Left lobe of liver (tissue), 2 donors: Measurements from ENCODE around the gene CD164. TPM values are rescaled to one million over a fixed set of nuclear protein-coding genes. Genes with fewer than 3 reads are reported as not detected.
"Not testable (repeated sequence)": the region's sequence is repeated elsewhere in the genome, so short reads cannot be mapped to it uniquely, and the experiment has no call there.

Experiments used
- ATAC-seq: fragments of 200-7000 bp; cut with Tn5 transposase; one replicate; pipeline ENCODE4 v1.9.1; 2020; ENCODE audit warnings: mild to moderate bottlenecking, moderate library complexity
- DNase-seq: peaks from one replicate; pipeline ENCODE4 v3.0.0-alpha.2; 2020; ENCODE audit warnings: low spot score
- total RNA-seq: library from RNA; stranded (reverse); gene quantifications from one replicate; pipeline ENCODE4 v1.2.1, GENCODE V29; 2021
- donor health status: DM: no; HTN: no; CAD: no; lungs with moderate emphysema.
- donor health status: DM: no; HTN: yes; CAD: no.

The CD164 gene
- total RNA-seq, 1 donor from 2014 or later = 130 TPM

- no peak for DNase-seq
- no peak for ATAC-seq
Measured at GRCh38 chr6:109377717-109378116, 4.5 kb downstream of the CD164 start.

- no peak for ATAC-seq
- no peak for DNase-seq
Measured at GRCh38 chr6:109374326-109374892, 7.9 kb downstream of the CD164 start.

DNA sequence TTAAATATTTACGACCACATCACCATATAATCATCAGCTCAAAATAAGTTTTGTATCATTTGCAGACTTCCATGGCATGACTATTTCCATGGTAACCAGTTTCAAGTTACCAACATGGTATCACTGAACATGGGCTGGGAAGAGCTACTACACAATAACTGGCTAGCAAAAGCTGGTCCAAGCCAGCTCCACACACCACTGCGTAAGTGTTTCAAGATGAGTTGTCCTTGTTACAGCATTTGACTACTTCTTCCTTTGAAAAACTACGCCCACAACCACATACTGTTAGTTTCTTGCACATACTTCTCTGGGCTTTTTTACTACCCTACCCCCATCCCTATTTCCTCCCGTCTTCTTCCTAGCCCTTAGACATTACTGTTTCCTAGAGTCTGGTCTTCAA, 8.5 kb downstream of the CD164 start:
- ATAC-seq (peak; percentile 20), DNase-seq (no peak)

DNA sequence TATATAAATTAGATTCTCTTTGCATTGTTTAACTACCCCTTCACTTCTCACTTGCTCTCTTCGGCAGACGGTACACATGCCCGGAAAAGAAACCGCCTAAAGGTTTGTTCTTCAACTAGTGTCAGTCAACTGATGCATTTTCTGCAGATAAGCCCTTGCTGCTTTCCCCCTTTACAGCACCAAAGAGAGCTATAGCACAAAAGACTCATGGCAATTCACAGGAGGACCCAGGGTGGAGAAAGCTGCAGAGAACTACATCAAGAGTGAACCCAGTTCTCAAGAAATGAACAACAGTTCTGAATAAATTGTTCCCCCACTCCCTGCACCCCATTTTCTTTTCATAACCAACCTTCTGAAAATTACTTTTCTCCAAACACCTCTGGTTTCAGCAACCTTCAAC, 8.9 kb downstream of the CD164 start:
- ATAC-seq (no peak), DNase-seq (no peak)

- DNase-seq = no peak
- no peak for ATAC-seq
Measured at GRCh38 chr6:109372130-109372529, 10.1 kb downstream of the CD164 start.

GRCh38 chr6:109370792-109371191, 11.5 kb downstream of the CD164 start:
- DNase-seq (no peak), ATAC-seq (peak; percentile 81)

- DNase-seq (no peak), ATAC-seq (peak; percentile 45)
Measured at GRCh38 chr6:109370336-109370735, 11.9 kb downstream of the CD164 start.

GRCh38 chr6:109369728-109370127, 12.5 kb downstream of the CD164 start:
- no peak for ATAC-seq
- DNase-seq = no peak

DNA sequence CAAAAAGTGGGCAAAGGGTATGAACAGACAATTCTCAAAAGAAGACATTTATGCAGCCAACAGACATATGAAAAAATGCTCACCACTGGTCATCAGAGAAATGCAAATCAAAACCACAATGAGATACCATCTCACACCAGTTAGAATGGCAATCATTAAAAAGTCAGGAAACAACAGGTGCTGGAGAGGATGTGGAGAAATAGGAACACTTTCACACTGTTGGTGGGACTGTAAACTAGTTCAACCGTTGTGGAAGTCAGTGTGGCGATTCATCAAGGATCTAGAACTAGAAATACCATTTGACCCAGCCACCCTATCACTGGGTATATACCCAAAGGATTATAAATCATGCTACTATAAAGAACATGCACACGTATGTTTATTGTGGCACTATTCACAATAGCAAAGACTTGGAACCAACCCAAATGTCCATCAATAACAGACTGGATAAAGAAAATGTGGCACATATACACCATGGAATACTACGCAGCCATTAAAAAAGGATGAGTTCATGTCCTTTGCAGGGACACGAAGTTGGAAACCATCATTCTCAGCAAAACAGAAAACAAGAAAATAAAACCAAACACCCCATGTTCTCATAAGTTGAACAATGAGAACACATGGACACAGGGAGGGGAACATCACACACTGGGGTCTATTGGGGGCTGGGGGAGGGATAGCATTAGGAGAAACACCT, 17.7 kb downstream of the CD164 start:
- not testable (repeated sequence) for DNase-seq, ATAC-seq

GRCh38 chr6:109363753-109364152, 18.5 kb downstream of the CD164 start:
- DNase-seq (no peak), ATAC-seq (no peak)

- no peak for ATAC-seq
- DNase-seq = no peak
Measured at GRCh38 chr6:109362102-109362884, 20.0 kb downstream of the CD164 start.

GRCh38 chr6:109360791-109361190, 21.5 kb downstream of the CD164 start:
- no peak for DNase-seq
- no peak for ATAC-seq

GRCh38 chr6:109360281-109360680, 22.0 kb downstream of the CD164 start:
- ATAC-seq (peak; percentile 58), DNase-seq (no peak)

DNA sequence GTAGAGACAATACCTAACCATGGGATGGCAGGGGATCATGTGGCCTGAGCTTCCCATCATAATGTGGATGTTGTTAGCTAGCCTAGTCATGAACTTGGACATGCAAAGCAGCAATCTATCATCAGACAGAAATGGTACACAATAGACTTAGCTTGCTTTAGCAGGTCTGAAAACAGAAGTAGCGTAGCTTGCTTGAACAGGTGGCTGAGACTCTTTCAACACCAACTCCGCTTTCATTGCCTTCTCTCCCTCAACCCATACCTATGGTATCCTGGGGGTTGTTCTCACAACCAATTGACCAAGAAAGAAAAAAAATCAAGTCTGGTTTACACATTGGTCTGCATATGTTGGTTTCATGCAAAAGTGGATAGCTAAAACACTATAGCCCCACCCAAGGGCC, 23.0 kb downstream of the CD164 start:
- DNase-seq (no peak), ATAC-seq (no peak)

GRCh38 chr6:109358204-109358603, 24.1 kb downstream of the CD164 start:
- no peak for DNase-seq
- no peak for ATAC-seq

GRCh38 chr6:109356237-109356636, 26.0 kb downstream of the CD164 start:
- DNase-seq (no peak), ATAC-seq (no peak)

- ATAC-seq = no peak
Measured at GRCh38 chr6:109351231-109352130, 30.8 kb downstream of the CD164 start.

GRCh38 chr6:109349419-109349987, 32.8 kb downstream of the CD164 start:
- ATAC-seq (peak; percentile 77), DNase-seq (no peak)

More at GRCh38 chr6:109351231-109352130, 30.8 kb downstream of the CD164 start:
- DNase-seq = no peak

- DNase-seq = no peak
- peak; percentile 8 for ATAC-seq
Measured at GRCh38 chr6:109348226-109348625, 34.0 kb downstream of the CD164 start.

DNA sequence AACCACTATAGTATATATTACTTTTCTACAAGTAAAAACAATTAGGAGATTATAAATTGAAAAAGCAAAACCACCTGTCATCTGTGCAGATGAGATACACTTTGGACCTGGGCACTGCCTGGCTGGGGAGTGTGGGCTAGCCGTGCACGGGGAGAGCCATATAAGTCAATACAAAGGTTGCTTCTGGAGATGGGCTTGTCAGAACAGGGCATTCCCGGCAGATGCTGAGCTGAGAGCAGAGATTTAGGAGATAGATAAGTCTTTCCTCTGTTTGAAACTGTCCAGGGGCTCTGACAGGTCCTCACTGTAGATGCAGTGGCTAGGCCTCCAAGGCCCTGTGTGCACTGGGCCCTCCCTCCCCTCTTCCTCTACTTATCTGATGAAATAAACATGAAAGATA, 34.5 kb downstream of the CD164 start:
- no peak for DNase-seq
- peak; percentile 54 for ATAC-seq

GRCh38 chr6:109345986-109346385, 36.3 kb downstream of the CD164 start:
- no peak for ATAC-seq

More at GRCh38 chr6:109345986-109346385, 36.3 kb downstream of the CD164 start:
- DNase-seq = no peak
